Stimulated activated CD8-positive, alpha-beta memory T cell treated with anti-CD3 and anti-CD28 coated beads, Interleukin-4, amount 100 ng/mL, for 24 hours (primary cell): ENCODE measurements around the gene CASKIN1.
A peak's percentile ranks its signal among the peaks of the same experiment; 100 is the strongest.
"Not testable (repeated sequence)": the region's sequence is repeated elsewhere in the genome, so short reads cannot be mapped to it uniquely, and the experiment has no call there.

ENCODE experiments used
- DNase-seq: peaks from one replicate; pipeline ENCODE4 v3.0.0-alpha.2; 2020; ENCODE audit warnings: low read depth

The CASKIN1 gene

GRCh38 chr16:2210386-2211365 lies 14.3 kb upstream of the CASKIN1 start, which contains the start of gene BRICD5:
BRICD5 (minus strand) TSS chr16:2210863; CDS start chr16:2210833, 30 bp downstream.
- DNase-seq: no peak

DNA sequence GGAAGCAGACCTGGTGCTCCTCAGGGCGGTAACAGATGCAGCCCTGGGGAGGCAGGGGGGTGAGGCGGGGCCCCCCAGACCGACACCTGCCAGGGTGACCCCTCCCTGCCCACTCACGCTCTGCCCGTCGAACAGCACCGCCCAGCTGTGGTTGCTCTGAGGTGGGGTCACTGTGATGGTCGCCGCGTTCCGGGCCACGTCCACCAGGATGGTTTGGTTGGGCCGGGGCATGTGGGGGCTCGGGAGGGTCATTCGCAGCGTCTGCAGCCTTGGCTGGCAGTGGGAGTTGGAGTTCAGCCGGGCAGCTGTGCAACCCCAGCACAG lies 13.6 kb upstream of the CASKIN1 start:
- no peak for DNase-seq

- no peak for DNase-seq
These were observed 13.0 kb upstream of the CASKIN1 start for GRCh38 chr16:2209258-2210008.

DNA sequence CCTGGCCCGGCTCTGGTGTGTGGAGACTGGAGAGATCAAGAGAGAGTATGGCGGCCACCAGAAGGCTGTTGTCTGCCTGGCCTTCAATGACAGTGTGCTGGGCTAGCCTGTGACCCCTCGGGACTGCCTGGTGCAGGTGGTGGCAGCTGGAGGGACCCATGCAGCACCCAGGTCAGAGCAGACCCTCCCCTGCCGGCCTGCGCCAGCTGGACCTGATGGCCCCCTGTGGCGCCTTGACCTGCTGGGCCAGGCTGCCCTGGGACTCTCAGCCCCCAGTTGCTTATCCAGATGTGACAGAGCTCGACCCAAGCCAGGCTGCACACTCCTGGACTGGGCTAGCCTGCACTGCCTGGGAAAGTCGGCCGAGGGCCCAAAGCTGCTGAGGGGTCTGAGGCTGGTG lies 12.4 kb upstream of the CASKIN1 start:
- DNase-seq: no peak

DNA sequence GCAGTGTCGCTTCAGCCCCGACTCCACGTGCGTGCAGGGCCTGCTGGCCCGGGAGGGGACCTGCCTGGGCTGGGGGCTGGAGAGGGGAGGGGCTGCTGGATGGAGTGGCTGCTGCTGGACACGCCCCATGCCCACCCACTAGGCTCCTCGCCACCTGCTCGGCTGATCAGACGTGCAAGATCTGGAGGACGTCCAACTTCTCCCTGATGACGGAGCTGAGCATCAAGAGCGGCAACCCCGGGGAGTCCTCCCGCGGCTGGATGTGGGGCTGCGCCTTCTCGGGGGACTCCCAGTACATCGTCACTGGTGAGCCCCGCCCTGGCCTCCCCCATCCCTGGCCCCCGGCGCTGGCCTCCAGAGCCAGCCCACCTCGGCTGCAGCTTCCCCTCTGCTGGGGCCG lies 11.9 kb upstream of the CASKIN1 start:
- DNase-seq: no peak

DNA sequence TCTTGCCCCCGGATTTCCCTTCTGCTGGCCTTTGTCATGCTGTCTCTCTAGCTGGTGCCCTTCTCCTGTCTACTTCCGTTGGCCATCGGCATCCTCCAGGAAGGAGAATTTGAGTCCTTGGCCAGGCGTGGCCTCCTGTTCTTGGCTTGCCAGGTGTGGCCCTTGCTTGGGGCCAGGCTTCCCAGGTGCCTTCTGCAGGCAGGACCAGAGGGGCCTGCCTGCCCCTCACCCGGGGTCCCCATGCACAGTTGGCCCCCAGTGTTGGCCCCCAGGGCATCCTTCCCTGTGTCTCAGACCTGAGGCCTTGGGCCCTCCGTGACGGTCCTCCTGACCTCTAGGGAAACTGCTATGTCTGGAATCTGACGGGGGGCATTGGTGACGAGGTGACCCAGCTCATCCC lies 11.5 kb upstream of the CASKIN1 start:
- DNase-seq: no peak

DNA sequence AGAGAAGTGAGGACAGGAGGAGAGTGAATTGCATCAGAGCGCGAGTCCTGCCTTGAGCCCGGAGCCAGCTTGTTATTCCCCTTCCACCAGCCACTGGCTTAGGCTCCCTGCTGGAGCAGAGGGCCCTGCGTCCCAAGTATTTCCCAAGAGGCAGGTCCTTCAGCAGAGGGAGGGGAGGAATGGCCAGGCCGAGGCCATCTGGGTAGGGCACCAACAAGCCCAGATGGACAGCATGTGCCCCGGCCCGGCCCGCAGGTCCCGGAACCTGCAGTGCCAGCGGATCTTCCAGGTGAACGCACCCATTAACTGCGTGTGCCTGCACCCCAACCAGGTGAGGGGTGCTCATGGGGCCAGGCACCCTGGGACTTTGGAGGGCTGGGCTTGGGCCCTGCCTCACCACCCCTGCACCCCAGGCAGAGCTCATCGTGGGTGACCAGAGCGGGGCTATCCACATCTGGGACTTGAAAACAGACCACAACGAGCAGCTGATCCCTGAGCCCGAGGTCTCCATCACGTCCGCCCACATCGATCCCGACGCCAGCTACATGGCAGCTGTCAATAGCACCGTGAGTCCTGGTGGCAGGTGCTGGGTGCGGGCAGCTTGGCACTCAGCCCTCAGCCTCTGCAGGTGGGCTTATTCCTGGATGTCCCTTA lies 10.5 kb upstream of the CASKIN1 start:
- DNase-seq: no peak

DNA sequence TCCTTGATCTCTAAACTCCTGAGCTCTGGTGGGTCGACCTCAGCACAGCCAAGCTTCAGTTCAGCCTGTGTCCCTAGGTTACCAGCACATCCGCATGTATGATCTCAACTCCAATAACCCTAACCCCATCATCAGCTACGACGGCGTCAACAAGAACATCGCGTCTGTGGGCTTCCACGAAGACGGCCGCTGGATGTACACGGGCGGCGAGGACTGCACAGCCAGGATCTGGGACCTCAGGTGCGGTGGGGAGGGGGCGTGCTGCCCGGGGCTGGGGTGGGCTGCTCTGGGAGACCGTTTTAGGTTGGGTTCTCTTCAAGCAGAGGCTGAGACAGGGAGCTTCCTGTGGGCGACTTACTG lies 10.0 kb upstream of the CASKIN1 start:
- DNase-seq: no peak

- no peak for DNase-seq
These were observed 9.5 kb upstream of the CASKIN1 start for GRCh38 chr16:2205967-2206313.

- DNase-seq: peak; percentile 85
These were observed 8.9 kb upstream of the CASKIN1 start, which contains the start of gene MLST8 for GRCh38 chr16:2205104-2205966. MLST8 (plus strand) TSS chr16:2205454; CDS start chr16:2206086, 632 bp downstream.

- DNase-seq: no peak
These were observed 8.2 kb upstream of the CASKIN1 start for GRCh38 chr16:2204416-2205103.

- not testable (repeated sequence) for DNase-seq
These were observed 6.8 kb upstream of the CASKIN1 start for GRCh38 chr16:2203119-2203688.

DNA sequence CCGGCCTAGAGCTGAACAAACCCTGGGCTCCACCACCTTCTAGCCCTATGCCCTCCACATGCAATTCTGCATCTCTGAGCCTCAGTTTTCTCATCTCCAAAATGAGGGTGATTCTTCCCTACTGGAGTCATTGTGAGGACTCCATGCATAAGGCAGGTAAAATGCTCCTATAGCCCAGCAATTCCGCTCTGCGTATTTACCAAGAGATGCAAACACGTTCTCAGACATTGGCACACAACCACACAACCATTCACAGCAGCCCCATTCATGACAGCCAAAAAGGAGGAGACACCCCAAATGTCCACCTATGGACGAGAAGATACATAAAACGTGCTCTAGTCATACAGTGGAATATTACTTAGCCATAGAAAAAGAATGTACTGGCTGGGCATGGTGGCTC lies 3.9 kb upstream of the CASKIN1 start:
- DNase-seq: no peak

DNA sequence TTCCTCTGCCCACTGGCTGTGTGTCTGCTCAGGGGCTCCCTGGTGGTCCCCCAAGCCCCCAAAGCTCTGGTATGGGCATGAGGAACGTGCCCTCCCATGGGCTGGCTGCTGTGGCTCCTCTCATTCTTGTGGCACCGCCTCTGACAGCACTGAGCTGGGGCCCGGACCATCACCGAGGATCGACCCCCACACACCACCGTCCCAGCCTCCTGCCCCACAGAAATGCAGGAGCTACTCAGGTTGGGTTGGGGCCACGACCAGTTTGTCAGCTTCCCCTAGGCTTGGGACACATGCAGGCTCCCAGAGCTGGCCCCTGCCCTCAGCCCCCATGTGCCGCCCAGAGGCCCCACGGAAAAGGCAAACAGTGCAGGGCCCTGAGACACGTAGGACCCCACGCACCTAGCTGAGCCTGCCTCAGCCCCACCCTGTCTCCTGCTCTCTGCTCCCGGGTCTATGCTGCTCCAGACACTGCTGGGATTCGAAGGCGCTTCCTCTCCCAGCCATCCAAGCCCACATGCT lies 3.3 kb upstream of the CASKIN1 start:
- no peak for DNase-seq

GRCh38 chr16:2199095-2199494 lies 2.7 kb upstream of the CASKIN1 start:
- no peak for DNase-seq

DNA sequence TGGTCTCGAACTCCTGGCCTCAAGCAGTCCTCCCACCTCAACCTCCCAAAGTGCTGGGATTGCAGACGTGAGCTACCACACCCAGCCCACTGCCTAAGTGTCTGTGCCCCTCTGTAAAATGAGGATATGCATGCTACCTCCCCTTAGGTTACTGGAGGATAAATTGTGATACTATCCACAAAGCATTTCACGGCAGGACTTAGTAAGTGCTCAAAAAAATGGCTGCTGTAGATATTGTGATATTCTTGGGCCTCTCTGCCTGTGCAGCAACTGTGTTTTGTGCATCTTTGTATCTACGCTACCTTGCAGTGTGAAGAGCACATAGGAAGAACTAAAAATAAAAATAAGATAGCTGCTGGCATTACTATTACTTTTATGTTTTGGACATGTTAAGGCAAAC lies 1.9 kb upstream of the CASKIN1 start:
- DNase-seq: no peak

DNA sequence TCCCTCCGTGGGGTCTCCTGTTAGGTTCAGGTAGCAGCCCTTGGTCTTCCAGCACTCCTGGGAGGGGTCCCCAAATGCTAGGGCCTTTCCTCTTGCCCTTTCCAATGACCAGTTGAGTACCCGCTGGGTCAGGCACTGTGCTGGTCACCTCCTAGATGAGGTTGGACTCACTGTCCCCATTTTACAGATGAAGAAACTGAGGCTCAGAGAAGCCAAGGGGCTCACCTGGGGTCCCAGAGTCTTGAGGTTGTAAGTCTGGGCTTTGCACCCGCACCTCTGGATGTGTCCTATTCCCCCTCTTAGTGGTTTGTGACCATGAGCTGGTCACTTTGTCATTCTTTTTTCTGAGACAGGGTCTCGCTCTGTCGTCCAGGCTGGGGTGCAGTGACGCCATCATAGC lies 1.4 kb upstream of the CASKIN1 start:
- no peak for DNase-seq

DNA sequence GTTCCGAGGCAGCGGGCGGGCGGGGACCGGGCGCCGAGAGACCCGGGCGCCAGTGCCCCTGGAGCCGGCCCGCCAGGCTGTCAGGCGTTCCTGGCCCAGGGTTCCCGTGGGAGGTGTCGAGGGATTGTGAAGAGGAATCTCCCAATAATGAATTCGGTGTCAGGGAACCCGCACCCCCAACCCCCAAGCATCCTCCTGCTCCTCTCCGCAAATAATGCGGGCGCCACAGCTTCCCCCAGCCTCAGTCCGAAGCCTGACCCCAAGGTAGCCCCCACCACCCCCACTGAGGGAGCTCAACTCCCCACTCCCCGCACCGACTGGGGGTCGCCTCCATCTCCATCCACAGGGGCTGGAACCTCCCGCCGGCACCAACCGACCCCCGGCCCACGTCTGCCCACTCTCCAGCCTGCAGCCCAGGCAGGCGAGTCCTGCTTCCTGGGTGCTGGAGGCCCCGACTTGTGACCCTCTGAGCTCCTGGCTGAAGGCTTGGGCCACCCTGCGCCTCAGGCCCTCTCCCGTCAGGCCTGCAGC lies 641 bp upstream of the CASKIN1 start:
- DNase-seq: no peak

DNA sequence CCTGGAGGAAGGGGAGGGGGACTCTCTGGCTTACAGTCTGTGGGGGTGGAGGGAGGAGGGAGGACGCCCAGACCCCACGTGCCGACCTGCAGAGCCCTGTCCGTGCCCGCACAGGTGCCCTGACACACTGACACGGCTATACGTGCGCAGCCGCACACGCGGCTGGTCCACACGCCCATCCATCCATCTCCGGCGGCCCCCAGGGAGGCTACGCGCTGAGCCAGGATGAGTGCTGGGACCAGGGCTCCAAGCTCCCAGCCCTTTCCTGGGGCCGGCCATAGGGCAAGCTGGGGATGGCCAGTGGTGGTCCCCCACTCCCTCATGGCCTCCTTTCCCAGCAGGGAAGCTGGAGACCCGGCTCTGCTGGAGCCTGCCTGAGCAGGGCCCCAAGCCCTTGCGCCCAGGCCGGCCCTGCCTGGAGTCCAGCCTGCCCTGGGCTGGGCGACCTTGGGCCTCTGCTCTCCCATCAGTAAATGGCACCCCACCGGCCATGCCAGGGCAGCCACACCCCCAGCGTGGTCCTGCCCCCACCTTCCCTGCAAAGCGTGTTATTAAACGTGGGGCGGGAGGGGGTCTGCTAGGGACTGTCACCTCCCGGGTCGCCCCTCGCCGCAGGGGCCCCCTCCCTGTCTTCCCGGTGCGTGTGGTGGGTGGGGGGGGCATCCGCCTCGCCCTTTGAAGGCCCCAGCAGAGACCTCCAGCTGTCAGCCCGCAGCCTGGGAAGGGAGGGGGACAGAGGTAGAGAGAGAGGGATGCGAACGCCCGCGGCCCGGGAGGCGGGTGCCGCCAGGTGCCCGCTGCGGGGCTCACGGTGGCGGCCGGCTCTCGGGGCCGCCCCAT lies 863 bp downstream of the CASKIN1 start:
- no peak for DNase-seq
